Esophagus (tissue), 2 donors: ENCODE measurements around the gene OR13G1. TPM values are rescaled to one million over a fixed set of nuclear protein-coding genes. Genes with fewer than 3 reads are reported as not detected.

Source experiments
- polyA plus RNA-seq, 2 donors: library from polyadenylated mRNA; stranded (reverse); fragments of 200-250 nt; gene quantifications; one replicate each; pipeline ENCODE4 v1.2.3, GENCODE V29; 2013
- donor health status: healthy with polysubstance abuse.
- donor health status: Bipolar disorder and iron deficiency.

OR13G1 gene
- polyA plus RNA-seq, 2 donors, result not detected

Other genes with a start within 250 kb of the OR13G1 start
- not detected for gene OR2B11, start 221.6 kb downstream of the OR13G1 start, polyA plus RNA-seq
- not detected for gene OR2C3, start 143.3 kb downstream of the OR13G1 start, polyA plus RNA-seq
- gene GCSAML, start 130.6 kb downstream of the OR13G1 start, polyA plus RNA-seq, result under 1 TPM; 0.06 TPM
- not detected for gene OR2G2, start 91.4 kb downstream of the OR13G1 start, polyA plus RNA-seq
- not detected for gene OR2G3, start 74.2 kb downstream of the OR13G1 start, polyA plus RNA-seq
- not detected for gene OR6F1, start 36.9 kb upstream of the OR13G1 start, polyA plus RNA-seq
- not detected for gene OR14K1, start 58.9 kb upstream of the OR13G1 start, polyA plus RNA-seq
- not detected for gene OR14A2, start 68.4 kb upstream of the OR13G1 start, polyA plus RNA-seq
- gene OR1C1, start 80.8 kb upstream of the OR13G1 start, polyA plus RNA-seq, result not detected
- not detected for gene OR14A16, start 144.4 kb upstream of the OR13G1 start, polyA plus RNA-seq
- gene OR11L1, start 162.2 kb upstream of the OR13G1 start, polyA plus RNA-seq, result not detected
- under 1 TPM in 1 of 2 donors, not detected in 1; 0.15 TPM for gene TRIM58, start 177.4 kb upstream of the OR13G1 start, polyA plus RNA-seq
- gene OR2W3, start 215.8 kb upstream of the OR13G1 start, polyA plus RNA-seq, result under 1 TPM in 1 of 2 donors, not detected in 1; 0.12 TPM
- gene OR2T8, start 240.5 kb upstream of the OR13G1 start, polyA plus RNA-seq, result not detected
- not detected for gene OR2AJ1, start 245.2 kb upstream of the OR13G1 start, polyA plus RNA-seq